SU-DHL-6 (cell line): Measurements from ENCODE around the gene CLIP2.

Experiments
- H2AFZ ChIP-seq: fragments of 200-600 bp; sonication (generic); 2 replicates; pipeline ENCODE4 v1.6.1; 2014; ENCODE audit warnings: low read depth, mild to moderate bottlenecking, moderate library complexity, mixed read lengths, antibody characterized with exemption, low read length; ENCODE audit not compliant: severe bottlenecking
- H3F3A ChIP-seq: fragments of 200-600 bp; shearing (Covaris generic); 2 replicates; pipeline ENCODE4 v1.6.0; 2016; ENCODE audit warnings: antibody characterized with exemption, mild to moderate bottlenecking; ENCODE audit not compliant: insufficient read depth
- H3K27ac ChIP-seq: fragments of 200-600 bp; sonication (generic); 2 replicates; pipeline ENCODE4 v1.5.1; 2016; ENCODE audit warnings: low read depth, mild to moderate bottlenecking, low read length, moderate library complexity, mixed read lengths
- H3K27me3 ChIP-seq: fragments of 200-600 bp; sonication (generic), shearing (Covaris generic); 2 replicates; pipeline ENCODE4 v1.6.0; 2014; ENCODE audit warnings: mild to moderate bottlenecking, low read length
- H3K36me3 ChIP-seq: fragments of 200-600 bp; sonication (generic); 2 replicates; pipeline ENCODE4 v1.6.1; 2014; ENCODE audit warnings: mild to moderate bottlenecking, low read length, mixed read lengths
- H3K4me2 ChIP-seq: fragments of 300-600, 200-600 bp; shearing (Covaris generic), sonication (generic); 2 replicates; pipeline ENCODE4 v1.6.0; 2014; ENCODE audit warnings: low read length, low read depth, mild to moderate bottlenecking; ENCODE audit not compliant: poor library complexity, severe bottlenecking
- H3K4me3 ChIP-seq: fragments of 200-600 bp; sonication (generic); 2 replicates; pipeline ENCODE4 v1.5.1; 2014; ENCODE audit warnings: antibody characterized with exemption, low read length, mild to moderate bottlenecking, mixed read lengths; ENCODE audit not compliant: insufficient read depth, poor library complexity, severe bottlenecking
- H3K79me2 ChIP-seq: fragments of 200-600 bp; sonication (generic); 2 replicates; pipeline ENCODE4 v1.6.1; 2014; ENCODE audit warnings: mild to moderate bottlenecking, low read length, moderate library complexity; ENCODE audit not compliant: insufficient read depth
- H3K9ac ChIP-seq: fragments of 200-600 bp; sonication (generic); 2 replicates; pipeline ENCODE4 v1.7.0; 2014; ENCODE audit warnings: mild to moderate bottlenecking, low read length
- H3K9me2 ChIP-seq: fragments of 200-600 bp; sonication (generic); replicated peaks from 2 replicates; pipeline ENCODE4 v1.6.1; 2014; ENCODE audit warnings: low read length; ENCODE audit not compliant: insufficient read depth
- H3K9me3 ChIP-seq: fragments of 200-600 bp; sonication (generic); 2 replicates; pipeline ENCODE4 v1.6.1; 2014; ENCODE audit warnings: low read length, mixed read lengths; ENCODE audit not compliant: insufficient read depth
- H4K20me1 ChIP-seq: fragments of 200-600 bp; sonication (generic); 2 replicates; pipeline ENCODE4 v1.6.1; 2014; ENCODE audit warnings: low read depth, mild to moderate bottlenecking, antibody characterized with exemption, low read length, moderate library complexity, mixed read lengths
- EZH2phosphoT487 ChIP-seq: fragments of 200-600 bp; sonication (generic), shearing (Covaris generic); conservative IDR thresholded peaks from 2 replicates; pipeline ENCODE4 v1.6.1; 2018; ENCODE audit warnings: mild to moderate bottlenecking, antibody characterized with exemption, low read length, moderate library complexity, mixed read lengths
- TF ChIP-seq, protein P1 (sequence below): fragments of 200-600 bp; sonication (generic); IDR thresholded peaks from one replicate; pipeline ENCODE4 v1.5.1; 2017; ENCODE audit warnings: antibody characterized with exemption, mild to moderate bottlenecking, low read length, moderate library complexity; ENCODE audit not compliant: insufficient read depth, poor library complexity, severe bottlenecking

The CLIP2 gene

DNA sequence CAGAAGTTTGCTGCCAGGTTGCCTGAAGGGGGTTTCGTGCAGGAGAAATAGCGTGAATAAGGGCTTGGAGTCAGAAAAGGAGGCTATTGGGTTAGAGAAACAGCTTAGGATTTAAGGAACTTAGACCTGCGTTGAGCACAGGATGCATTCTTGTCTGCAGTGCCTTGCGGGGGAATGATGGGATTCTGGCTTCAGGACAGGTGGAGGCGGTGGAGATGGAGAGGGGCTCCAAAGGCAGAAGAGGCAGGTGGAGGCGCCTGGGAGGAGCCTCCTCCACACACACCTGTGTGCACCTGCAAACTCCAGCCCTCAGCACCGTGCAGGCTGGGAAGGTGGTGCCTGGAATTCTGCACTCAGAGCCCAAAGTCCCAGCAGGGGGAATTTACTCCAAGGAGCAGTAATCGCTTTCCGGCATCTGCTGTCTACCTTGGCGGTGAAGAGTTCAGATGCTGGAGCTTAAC lies 1.8 kb downstream of the CLIP2 start:
- Histone ChIP-seq H3K79me2 (no peaks in the 10 kb centered on the region), H3K27me3 (no peaks in the 10 kb centered on the region), H3K4me3 (no peak overlapping the region), H3K27ac (no peak overlapping the region), H3K4me2 (no peak overlapping the region), H2AFZ (no peak overlapping the region), H3K9me3 (no peaks in the 10 kb centered on the region), H3K36me3 (no peaks in the 10 kb centered on the region), H3F3A (no peaks in the 10 kb centered on the region), H3K9ac (no peak overlapping the region), H3K9me2 (no peaks in the 10 kb centered on the region), H4K20me1 (no peaks in the 10 kb centered on the region)
- no peak for TF ChIP-seq EZH2phosphoT487
- TF ChIP-seq, protein P1, sequence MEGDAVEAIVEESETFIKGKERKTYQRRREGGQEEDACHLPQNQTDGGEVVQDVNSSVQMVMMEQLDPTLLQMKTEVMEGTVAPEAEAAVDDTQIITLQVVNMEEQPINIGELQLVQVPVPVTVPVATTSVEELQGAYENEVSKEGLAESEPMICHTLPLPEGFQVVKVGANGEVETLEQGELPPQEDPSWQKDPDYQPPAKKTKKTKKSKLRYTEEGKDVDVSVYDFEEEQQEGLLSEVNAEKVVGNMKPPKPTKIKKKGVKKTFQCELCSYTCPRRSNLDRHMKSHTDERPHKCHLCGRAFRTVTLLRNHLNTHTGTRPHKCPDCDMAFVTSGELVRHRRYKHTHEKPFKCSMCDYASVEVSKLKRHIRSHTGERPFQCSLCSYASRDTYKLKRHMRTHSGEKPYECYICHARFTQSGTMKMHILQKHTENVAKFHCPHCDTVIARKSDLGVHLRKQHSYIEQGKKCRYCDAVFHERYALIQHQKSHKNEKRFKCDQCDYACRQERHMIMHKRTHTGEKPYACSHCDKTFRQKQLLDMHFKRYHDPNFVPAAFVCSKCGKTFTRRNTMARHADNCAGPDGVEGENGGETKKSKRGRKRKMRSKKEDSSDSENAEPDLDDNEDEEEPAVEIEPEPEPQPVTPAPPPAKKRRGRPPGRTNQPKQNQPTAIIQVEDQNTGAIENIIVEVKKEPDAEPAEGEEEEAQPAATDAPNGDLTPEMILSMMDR, result no peak

DNA sequence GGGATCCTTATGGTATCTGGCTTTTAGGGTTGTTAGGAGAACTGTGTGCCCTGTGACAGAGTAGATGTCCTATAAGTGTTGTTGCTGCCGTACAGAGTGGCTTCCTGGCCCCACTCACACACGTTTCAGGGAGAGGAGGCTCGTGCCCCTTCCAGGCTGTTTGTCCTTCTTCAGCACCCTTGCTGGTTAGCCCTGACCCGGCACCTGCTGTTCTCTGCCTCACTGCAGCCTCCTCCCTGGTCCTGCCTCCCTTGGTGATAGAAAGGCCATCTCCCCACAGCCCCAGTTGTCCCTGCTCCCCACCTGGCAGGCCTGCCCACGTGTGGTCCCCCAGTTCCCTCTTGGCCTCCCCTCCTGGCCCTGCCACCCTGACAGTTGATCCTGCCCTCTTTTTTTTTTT lies 2.3 kb downstream of the CLIP2 start:
- H3K4me2 ChIP-seq, result no peak overlapping the region
- H4K20me1 ChIP-seq, result no peaks in the 10 kb centered on the region
- no peaks in the 10 kb centered on the region for H3K9me2 ChIP-seq
- TF ChIP-seq, protein P1, result no peak
- TF ChIP-seq EZH2phosphoT487, result no peak
- H3K9me3 ChIP-seq, result no peaks in the 10 kb centered on the region
- H3K4me3 ChIP-seq, result no peak overlapping the region
- H3K27ac ChIP-seq, result no peak overlapping the region
- no peaks in the 10 kb centered on the region for H3K36me3 ChIP-seq
- no peaks in the 10 kb centered on the region for H3F3A ChIP-seq
- H3K27me3 ChIP-seq, result no peaks in the 10 kb centered on the region
- no peaks in the 10 kb centered on the region for H3K79me2 ChIP-seq
- no peak overlapping the region for H3K9ac ChIP-seq
- H2AFZ ChIP-seq, result no peak overlapping the region

DNA sequence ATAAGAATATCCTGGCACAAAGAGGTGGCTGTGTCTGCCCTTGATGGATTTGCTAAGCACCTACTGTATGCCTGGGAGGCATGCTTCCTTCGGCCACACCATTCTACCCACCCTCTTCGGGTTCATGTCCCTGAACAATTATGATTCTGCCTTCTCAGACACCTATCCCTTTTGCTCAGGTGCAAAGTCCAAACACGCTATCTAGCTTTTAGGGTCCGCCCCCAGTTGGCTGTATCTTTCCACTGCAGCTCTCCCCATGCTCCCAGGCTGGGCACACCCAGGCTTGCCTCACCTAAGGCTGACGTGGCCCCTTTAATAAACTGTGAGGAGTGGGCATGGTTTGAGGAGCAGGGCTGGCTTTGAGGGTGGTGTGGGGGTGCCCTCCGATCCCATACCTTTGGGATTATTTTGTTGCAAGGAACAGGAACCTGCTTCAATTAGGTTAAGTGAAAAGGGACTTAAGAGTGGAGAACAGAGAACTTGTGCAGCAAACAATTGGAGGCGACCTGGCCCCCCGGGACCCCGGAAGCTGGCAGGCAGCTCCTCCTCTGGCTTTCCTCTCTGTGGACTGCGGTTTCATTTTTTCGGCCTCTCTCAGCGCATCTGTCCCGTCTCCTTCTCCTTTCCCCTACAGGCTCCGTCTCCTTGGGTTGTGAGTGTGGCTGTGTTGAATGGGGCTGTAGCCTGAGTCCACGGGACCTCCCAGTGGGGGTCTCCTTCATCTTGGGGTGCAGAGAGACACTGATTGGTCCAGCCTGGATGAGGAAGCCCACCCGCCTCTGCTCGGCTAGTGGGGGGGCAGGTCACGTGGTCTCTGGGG lies 3.8 kb downstream of the CLIP2 start:
- H3K4me3 ChIP-seq, result no peak overlapping the region
- H3F3A ChIP-seq, result no peaks in the 10 kb centered on the region
- no peak overlapping the region for H3K4me2 ChIP-seq
- no peaks in the 10 kb centered on the region for H3K9me3 ChIP-seq
- no peak overlapping the region for H3K9ac ChIP-seq
- no peaks in the 10 kb centered on the region for H3K9me2 ChIP-seq
- no peaks in the 10 kb centered on the region for H4K20me1 ChIP-seq
- no peak overlapping the region for H2AFZ ChIP-seq
- TF ChIP-seq EZH2phosphoT487, result no peak
- TF ChIP-seq, protein P1, result no peak
- H3K27ac ChIP-seq, result no peak overlapping the region
- H3K79me2 ChIP-seq, result no peaks in the 10 kb centered on the region
- no peaks in the 10 kb centered on the region for H3K27me3 ChIP-seq
- H3K36me3 ChIP-seq, result no peaks in the 10 kb centered on the region
